Measurements from ENCODE around the gene FHIT.

The FHIT gene

DNA sequence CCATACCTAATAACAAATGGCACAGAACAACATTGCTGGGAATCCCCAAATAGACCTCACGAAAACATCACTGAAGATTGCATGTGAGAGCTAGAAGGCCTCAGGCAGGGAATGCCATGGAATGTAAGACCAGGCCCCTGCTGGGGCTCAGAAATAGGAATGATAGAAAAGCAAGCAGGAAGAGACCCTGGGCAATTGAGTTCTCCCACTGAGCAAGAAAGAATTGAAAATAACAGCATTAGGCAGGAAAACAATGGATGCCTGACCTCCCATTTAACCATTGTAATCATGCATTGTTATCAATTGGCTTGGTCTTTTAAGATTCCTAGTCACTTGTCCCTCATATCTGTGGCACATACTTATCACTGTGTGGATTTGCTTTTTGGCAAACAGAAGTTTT lies 581.6 kb downstream of the FHIT start:
- no peak for DNase-seq

- no peak for DNase-seq
Observed at GRCh38 chr3:60660026-60660425, 591.2 kb downstream of the FHIT start.

- no peak for DNase-seq
Observed at GRCh38 chr3:60659098-60659497, 592.2 kb downstream of the FHIT start.

DNA sequence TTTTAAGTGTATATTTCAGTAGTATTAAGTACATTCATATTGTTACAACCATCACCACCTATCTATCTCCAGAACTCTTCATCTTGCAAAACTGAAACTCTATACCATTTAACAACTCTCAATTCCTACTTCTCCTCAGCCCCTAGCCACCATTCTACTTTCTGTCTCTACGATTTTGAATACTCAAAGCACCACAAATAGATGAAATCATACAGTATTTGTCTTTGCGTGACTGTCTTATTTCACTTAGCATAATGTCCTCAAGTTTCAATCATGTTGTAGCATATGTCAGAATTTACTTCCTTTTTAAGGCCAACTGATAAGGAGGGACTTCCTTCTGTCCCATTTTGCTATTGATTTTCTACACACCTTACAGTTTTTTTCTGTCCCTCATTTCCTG lies 593.3 kb downstream of the FHIT start:
- no peak for DNase-seq

DNA sequence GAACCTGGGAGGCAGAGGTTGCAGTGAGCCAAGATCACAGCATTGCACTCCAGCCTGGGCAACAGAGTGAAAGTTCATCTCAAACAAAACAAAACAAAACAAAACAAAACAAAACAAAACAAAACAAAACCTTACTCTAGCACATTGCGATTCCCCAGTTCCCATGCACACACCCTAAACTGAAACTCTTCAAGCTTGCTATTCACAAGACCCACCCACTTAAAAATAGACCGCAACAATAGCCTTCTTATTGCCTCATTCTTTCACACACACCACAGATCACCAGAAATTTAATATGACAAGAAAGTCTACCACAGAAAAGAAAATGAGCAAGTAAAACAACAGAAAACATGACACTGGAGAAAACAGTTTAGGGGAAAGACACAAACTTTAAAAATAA lies 598.4 kb downstream of the FHIT start:
- DNase-seq, result no peak

DNA sequence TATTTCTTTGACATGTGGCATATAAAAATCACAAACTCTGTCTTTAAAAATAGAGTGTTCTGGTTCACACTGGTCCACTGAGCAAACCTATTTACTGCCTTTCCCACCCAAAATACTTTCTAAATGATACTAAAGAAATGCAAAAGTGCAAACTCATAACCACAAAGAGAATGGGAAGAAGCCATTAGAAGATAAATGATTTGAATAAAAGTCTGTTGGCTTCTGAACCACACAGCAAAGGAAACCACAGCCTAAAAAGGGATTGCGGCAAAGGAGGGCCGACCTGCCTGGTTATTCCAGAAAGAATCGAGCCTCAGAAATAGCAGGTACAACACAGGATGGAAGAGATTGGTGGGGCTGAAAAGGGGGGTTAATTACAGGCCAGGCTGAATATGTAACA lies 599.5 kb downstream of the FHIT start:
- no peak for DNase-seq

DNA sequence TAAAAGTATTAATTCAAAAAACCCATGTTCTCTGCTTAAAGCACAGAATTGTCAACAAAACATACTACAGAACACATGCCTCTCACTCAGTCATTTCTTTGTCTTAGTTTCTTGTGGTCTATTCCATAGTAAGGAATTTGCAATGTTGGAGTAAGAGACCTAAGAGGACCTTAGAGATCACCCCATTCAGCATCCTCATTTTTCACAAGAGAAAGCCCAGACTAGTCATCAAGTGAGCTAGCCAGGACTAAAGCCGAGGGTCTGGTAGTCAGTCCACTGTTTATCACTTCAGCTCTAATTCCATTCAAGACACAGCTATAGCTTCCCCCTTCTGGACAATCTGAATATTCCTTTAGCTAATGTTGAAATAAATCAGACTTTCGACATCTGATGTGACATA lies 601.1 kb downstream of the FHIT start:
- DNase-seq, result no peak

DNA sequence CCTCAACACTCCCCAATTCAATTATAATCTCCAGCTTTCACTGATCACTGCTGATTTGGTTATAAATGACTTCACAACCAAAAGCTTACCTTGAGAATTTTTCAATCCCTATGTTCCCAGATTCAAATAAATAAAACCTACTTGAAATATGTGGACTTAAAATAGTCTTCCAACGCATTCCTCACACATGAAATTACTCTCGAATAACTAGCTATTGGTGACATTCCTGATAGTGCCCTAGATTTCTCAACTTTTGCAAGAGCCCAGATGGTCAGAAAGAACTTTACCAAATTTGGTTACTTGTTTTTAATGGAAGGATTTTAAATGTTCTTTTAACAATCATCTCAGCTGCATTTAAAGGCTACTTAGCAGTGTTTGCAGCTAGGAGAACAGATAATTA lies 605.5 kb downstream of the FHIT start:
- no peak for DNase-seq

GRCh38 chr3:60643831-60644230 lies 607.4 kb downstream of the FHIT start:
- no peak for DNase-seq

- DNase-seq, result no peak
Observed at GRCh38 chr3:60641354-60641753, 609.9 kb downstream of the FHIT start.

DNA sequence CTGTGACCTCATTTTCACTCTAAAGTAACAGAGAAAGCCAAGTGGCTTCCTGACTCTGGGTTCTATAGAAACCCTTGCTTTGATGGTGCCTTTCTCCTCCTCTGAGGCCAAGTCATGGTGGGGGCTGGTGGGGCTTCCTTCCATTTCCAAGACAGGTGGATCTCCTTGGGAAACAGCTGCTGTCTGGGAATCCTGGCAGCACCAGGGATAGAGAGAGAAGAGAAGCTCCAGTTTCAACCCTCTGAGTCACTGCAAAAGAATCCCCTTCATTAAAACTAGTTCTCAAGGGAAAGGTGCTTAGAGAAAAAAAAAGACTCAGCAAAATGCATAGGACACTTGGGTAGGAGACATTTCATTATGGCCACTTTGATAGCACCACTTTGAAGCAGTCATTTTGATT lies 614.4 kb downstream of the FHIT start:
- DNase-seq, result no peak

DNA sequence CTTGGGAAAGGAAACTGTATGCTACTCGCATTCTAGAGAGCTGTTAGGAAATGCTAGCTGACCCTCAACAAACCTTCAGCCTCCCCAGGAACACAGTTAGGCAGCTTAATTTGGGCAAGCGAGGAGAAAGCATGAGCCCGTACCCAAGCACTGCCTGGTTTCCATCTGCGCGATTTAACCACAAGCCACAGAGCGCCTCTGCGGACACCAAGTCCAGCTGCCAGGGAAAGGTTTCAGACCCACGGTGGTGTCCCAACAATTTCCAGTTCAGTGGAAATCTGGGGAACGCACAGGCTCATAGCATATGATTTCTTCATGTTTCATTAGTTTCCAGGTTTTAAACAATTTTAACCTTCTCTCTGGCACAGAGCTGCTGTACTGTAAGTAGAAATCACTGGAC lies 617.6 kb downstream of the FHIT start:
- no peak for DNase-seq

- DNase-seq, result no peak
Observed at GRCh38 chr3:60631509-60631908, 619.7 kb downstream of the FHIT start.

- DNase-seq, result no peak
Observed at GRCh38 chr3:60630953-60631352, 620.3 kb downstream of the FHIT start.

DNA sequence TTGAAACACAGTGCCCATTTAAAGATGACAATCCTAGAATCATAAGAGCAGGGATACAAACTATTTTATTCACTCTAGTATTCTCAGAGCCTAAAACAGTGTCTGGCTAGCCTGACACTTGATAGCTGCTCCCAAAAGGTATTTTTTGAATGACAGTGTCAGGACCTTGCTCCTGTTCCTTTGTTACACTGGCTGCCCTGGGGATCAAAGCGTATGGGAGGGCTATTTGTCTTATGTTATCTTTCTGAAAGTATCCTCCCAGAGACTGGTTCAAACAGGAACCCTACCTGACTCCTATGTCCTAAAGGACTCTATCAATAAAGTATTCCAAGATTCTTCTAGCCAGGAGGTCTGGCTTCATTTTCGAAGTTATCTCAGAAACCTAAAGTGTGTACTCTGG lies 621.4 kb downstream of the FHIT start:
- no peak for DNase-seq

GRCh38 chr3:60622349-60622748 lies 628.9 kb downstream of the FHIT start:
- no peak for DNase-seq

DNA sequence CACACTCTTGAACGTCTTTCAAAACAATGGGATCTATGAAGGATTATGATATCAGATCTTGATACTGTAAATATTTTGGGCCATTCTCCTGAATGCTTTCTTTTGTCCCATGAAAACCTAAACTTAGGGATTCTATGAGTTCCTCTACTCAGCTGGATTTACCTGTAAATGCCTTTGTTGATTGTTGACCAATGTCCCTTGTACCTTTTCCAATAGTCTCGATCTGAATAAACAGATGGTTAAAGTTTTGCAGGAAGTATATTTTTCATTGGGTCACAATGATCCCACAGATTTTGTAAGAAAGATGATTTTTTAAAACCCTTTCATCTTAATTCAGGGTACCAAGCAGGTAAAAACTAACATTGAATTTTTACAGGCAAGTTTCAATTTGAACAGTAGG lies 634.1 kb downstream of the FHIT start:
- DNase-seq, result no peak

DNA sequence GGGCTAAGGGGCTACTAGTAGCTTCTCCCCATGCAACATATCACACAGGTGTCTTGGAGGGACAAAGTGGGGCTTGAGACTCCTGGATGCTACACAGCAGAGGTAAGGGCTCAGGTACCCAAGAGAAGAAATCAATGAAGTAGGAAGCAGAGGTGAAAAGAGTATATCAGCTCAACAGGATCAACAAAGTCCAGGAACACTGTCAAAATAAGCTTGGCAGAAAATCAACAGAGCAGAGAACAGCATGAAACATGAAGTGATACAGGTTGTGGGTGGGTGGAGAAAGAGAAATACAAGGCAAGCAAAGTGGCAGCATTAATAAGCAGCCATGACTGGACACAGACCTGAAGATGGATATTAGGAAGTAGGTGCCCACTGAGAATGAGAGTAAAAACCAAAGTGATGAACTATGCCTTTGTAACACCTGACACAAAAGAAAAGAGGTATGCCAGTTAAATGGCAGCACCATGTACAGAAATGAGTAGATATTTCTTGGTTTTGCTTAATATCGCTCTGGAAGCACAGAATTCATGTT lies 637.4 kb downstream of the FHIT start:
- DNase-seq, result no peak

DNA sequence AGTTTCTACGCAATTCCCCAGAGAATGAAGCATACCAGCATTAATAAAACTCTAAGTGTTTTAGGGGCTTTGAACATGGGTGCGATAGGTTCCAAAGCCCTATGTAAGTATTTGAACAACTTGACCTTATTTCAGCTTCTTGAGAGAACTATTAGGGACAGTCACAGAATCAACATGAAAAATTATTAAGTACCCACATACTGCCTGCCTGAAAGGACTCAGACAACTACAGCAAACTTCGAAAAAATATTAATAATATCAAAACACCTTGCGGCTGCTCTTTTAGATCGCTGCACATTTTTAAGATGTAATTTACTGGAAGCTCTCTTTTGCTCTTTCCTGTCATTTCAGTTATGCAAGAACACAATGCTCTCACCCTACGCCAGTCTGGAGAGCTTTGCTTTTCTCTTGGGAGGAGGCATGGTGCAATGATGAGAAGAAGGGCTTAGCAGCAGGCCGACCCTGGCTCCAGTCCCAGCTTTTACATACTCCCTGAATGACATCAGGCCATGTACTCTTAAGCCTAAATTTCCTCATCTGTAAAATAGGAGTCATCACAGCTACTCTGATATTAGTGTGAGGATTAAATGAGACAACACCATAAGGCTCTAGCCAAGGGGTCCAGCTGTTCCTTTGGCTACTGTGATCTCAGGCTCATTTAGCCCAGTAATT lies 640.7 kb downstream of the FHIT start:
- no peak for DNase-seq

DNA sequence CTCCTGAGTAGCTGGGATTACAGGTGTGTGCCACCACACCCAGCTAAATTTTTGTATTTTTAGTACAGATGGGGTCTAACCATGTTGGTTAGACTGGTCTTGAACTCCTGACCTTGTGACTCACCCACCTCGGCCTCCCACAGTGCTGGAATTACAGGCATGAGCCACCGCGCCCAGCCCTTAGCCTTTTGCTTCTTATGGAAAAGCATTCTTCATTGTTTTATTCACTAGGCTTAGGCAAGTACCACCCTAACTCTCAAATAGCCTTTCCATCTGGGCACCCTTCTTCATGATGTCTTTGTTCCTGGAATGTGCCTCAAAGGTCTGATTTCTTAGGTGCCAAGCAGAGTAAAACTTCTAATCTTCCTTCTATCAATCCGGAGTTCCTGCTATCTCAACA lies 641.8 kb downstream of the FHIT start:
- no peak for DNase-seq

GRCh38 chr3:60603860-60604259 lies 647.4 kb downstream of the FHIT start:
- DNase-seq, result no peak

GRCh38 chr3:60600848-60601247 lies 650.4 kb downstream of the FHIT start:
- DNase-seq, result no peak

GRCh38 chr3:60599586-60599985 lies 651.7 kb downstream of the FHIT start:
- no peak for DNase-seq

DNA sequence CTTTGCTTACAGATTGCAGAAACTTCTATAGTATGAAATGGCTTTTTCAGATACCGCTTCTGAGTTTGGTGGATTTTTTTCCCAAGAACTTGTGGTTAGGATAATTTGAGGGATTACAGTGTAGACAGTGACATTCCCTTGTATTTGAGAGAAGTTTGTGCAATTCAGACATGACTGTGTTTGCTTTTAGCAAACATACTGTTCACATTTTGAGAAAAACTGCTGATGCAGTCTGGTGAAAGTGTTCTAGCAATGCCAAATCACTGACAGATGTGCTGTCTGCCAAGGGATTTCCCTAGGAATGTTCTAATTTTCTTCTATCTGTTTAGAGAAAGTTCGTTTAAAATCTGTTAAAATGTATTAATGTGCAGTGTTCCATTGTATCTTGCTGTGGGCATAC lies 652.6 kb downstream of the FHIT start:
- no peak for DNase-seq

GRCh38 chr3:60594025-60594424 lies 657.2 kb downstream of the FHIT start:
- DNase-seq, result no peak
